Fibroblast of lung (primary cell): ENCODE results near the gene RTBDN.

Experiments
- EZH2 ChIP-seq: IDR thresholded peaks from 2 replicates; pipeline ENCODE4 v1.5.1; 2012; ENCODE audit warnings: low read length, control low read depth, mild to moderate bottlenecking; ENCODE audit errors: missing control alignments
- TF ChIP-seq, protein P1 (sequence below), 2 donors: IDR thresholded peaks in 1 of 2; conservative IDR thresholded peaks in 1 of 2; 1 replicate in 1 of 2; 2 replicates in 1 of 2; pipeline ENCODE4 v1.5.1; 2011 to 2012; ENCODE audit warnings: low read length in 2 of 2, control low read depth in 1 of 2, inconsistent platforms in 1 of 2, low read depth in 1 of 2, mild to moderate bottlenecking in 1 of 2

- no peak for TF ChIP-seq EZH2
- TF ChIP-seq, protein P1, sequence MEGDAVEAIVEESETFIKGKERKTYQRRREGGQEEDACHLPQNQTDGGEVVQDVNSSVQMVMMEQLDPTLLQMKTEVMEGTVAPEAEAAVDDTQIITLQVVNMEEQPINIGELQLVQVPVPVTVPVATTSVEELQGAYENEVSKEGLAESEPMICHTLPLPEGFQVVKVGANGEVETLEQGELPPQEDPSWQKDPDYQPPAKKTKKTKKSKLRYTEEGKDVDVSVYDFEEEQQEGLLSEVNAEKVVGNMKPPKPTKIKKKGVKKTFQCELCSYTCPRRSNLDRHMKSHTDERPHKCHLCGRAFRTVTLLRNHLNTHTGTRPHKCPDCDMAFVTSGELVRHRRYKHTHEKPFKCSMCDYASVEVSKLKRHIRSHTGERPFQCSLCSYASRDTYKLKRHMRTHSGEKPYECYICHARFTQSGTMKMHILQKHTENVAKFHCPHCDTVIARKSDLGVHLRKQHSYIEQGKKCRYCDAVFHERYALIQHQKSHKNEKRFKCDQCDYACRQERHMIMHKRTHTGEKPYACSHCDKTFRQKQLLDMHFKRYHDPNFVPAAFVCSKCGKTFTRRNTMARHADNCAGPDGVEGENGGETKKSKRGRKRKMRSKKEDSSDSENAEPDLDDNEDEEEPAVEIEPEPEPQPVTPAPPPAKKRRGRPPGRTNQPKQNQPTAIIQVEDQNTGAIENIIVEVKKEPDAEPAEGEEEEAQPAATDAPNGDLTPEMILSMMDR (conservative IDR thresholded peaks at IDR 0.05 in 1 of 2, IDR thresholded peaks at IDR 0.05 in 1 of 2; ENCODE audit: low read depth in 1 of 2, low read length in 2 of 2) = no peak
These were observed 37.2 kb downstream of the RTBDN start for GRCh38 chr19:12797141-12797587.
